HCT116 (cell line): Measurements from ENCODE around the gene EIF3J. TPM values are rescaled to one million over a fixed set of nuclear protein-coding genes. Genes with fewer than 3 reads are reported as not detected.

ENCODE experiments used
- ATAC-seq: fragments of 200-7000 bp; cut with Tn5 transposase; 2 replicates; pipeline ENCODE4 v1.9.1; 2020; ENCODE audit warnings: mild to moderate bottlenecking, moderate library complexity
- BruUV-seq: library from RNA; stranded (reverse); fragments of 400-500 nt; replicated peaks from 2 replicates; lab custom pipeline; 2021; lab: Mats Ljungman, UMichigan
- CTCF ChIA-PET: fragments of 300-600 bp; sonication (Branson Sonifier 250); formaldehyde crosslinking; loops from one replicate; lab custom pipeline; 2021; ENCODE audit warnings: antibody characterized with exemption; lab: Charles Lee
- POLR2A ChIA-PET: fragments of 300-600, 350-600 bp; sonication (Branson Sonifier 250); formaldehyde crosslinking; loops from one replicate; lab custom pipeline; 2021; ENCODE audit warnings: antibody characterized with exemption; lab: Charles Lee
- RAD21 ChIA-PET, 2 experiments: fragments of 300-600 bp; sonication (Branson Sonifier 250); formaldehyde crosslinking; loops; one replicate each; lab custom pipeline; 2023; ENCODE audit warnings: low total read pairs in 2 of 2; ENCODE audit not compliant: uncharacterized antibody in 2 of 2, unreplicated experiment in 2 of 2, low non-redundant PET in 1 of 2; lab: Charles Lee
- DNase-seq: peaks from one replicate; pipeline ENCODE4 v3.0.0-alpha.2; 2010; ENCODE audit warnings: low read depth, low spot score
- H2AFZ ChIP-seq: fragments of 200-600 bp; shearing (Covaris generic), sonication (generic); 2 replicates; pipeline ENCODE4 v1.6.1; 2017; ENCODE audit warnings: low read depth, mixed run types, mixed read lengths, antibody characterized with exemption, low read length; ENCODE audit not compliant: poor library complexity, severe bottlenecking
- H3K27ac ChIP-seq: 2 replicates; pipeline ENCODE4 v1.5.1; 2012; ENCODE audit warnings: low read depth, low read length
- H3K27me3 ChIP-seq: fragments of 200-600 bp; sonication (generic); 2 replicates; pipeline ENCODE4 v1.6.1; 2016; ENCODE audit warnings: mixed run types, low read length, mixed read lengths; ENCODE audit not compliant: insufficient read depth
- H3K36me3 ChIP-seq, 2 experiments: fragments of 200-500 bp in 1 of 2; fragments of 200-600 bp in 1 of 2; sonication (Bioruptor generic) in 1 of 2; sonication (generic) in 1 of 2; 2 replicates each; pipeline versions ENCODE4 v1.5.1 to v1.6.1; 2014 to 2016; ENCODE audit warnings: low read length in 2 of 2, inconsistent platforms in 1 of 2, mixed read lengths in 1 of 2, mixed run types in 1 of 2; ENCODE audit not compliant: insufficient read depth in 2 of 2, control insufficient read depth in 1 of 2
- H3K4me1 ChIP-seq, 2 experiments: fragments of 200-600 bp in 1 of 2; sonication (generic) in 1 of 2; 2 replicates each; pipeline versions ENCODE4 v1.5.1 to v1.6.1; 2012 to 2017; ENCODE audit warnings: low read length in 2 of 2, inconsistent platforms in 1 of 2, mild to moderate bottlenecking in 1 of 2, mixed read lengths in 1 of 2, mixed run types in 1 of 2, moderate library complexity in 1 of 2; ENCODE audit not compliant: insufficient read depth in 2 of 2, control insufficient read depth in 1 of 2
- H3K4me2 ChIP-seq: fragments of 200-600 bp; sonication (generic); 2 replicates; pipeline ENCODE4 v1.6.1; 2017; ENCODE audit warnings: mixed run types, low read length, mixed read lengths
- H3K4me3 ChIP-seq, 2 experiments: fragments of 200-600 bp in 1 of 2; sonication (generic) in 1 of 2; replicated peaks in 1 of 2; 2 replicates each; pipeline ENCODE4 v1.5.1; 2011 to 2016; ENCODE audit warnings: low read length in 2 of 2, control low read depth in 1 of 2, low read depth in 1 of 2, mild to moderate bottlenecking in 1 of 2, mixed read lengths in 1 of 2, mixed run types in 1 of 2
- H3K79me2 ChIP-seq: fragments of 200-600 bp; sonication (generic); 2 replicates; pipeline ENCODE4 v1.6.1; 2017; ENCODE audit warnings: mild to moderate bottlenecking, mixed run types, low read length, moderate library complexity, mixed read lengths; ENCODE audit not compliant: insufficient read depth
- H3K9ac ChIP-seq: fragments of 200-600 bp; sonication (generic); 2 replicates; pipeline ENCODE4 v1.6.1; 2016; ENCODE audit warnings: low read length, mixed read lengths
- H3K9me2 ChIP-seq: fragments of 200-600 bp; sonication (generic), shearing (Covaris generic); 2 replicates; pipeline ENCODE4 v1.6.1; 2017; ENCODE audit warnings: mixed run types, mild to moderate bottlenecking, moderate library complexity; ENCODE audit not compliant: insufficient read depth
- H3K9me3 ChIP-seq, 2 experiments: fragments of 200-500 bp in 1 of 2; fragments of 200-600 bp in 1 of 2; sonication (Bioruptor generic) in 1 of 2; sonication (generic) in 1 of 2; 2 replicates each; pipeline ENCODE4 v1.6.1; 2014 to 2017; ENCODE audit warnings: low read length in 2 of 2, mixed read lengths in 2 of 2, inconsistent platforms in 1 of 2, low read depth in 1 of 2, mild to moderate bottlenecking in 1 of 2, mixed run types in 1 of 2, moderate library complexity in 1 of 2; ENCODE audit not compliant: control insufficient read depth in 1 of 2, insufficient read depth in 1 of 2
- H4K20me1 ChIP-seq: fragments of 200-600 bp; sonication (generic), shearing (Covaris generic); 2 replicates; pipeline ENCODE4 v1.6.1; 2017; ENCODE audit warnings: mixed run types, mild to moderate bottlenecking, moderate library complexity; ENCODE audit not compliant: insufficient read depth
- CBX3 ChIP-seq: IDR thresholded peaks from 2 replicates; pipeline ENCODE4 v1.6.1; 2012; ENCODE audit warnings: low read depth
- ELF1 ChIP-seq: IDR thresholded peaks from 2 replicates; pipeline ENCODE4 v1.6.1; 2012; ENCODE audit warnings: low read depth, borderline replicate concordance
- EZH2phosphoT487 ChIP-seq: fragments of 200-600 bp; IDR thresholded peaks from 2 replicates; pipeline ENCODE4 v1.6.1; 2018; ENCODE audit warnings: antibody characterized with exemption, borderline replicate concordance
- FOSL1 ChIP-seq: IDR thresholded peaks from 2 replicates; pipeline ENCODE4 v1.6.1; 2012; ENCODE audit warnings: low read depth
- POLR2AphosphoS5 ChIP-seq: IDR thresholded peaks from 2 replicates; pipeline ENCODE4 v1.6.1; 2011; ENCODE audit warnings: mild to moderate bottlenecking, low read depth, low read length, moderate library complexity
- SP1 ChIP-seq: IDR thresholded peaks from 2 replicates; pipeline ENCODE4 v1.6.1; 2012; ENCODE audit warnings: low read depth
- TCF7L2 ChIP-seq: IDR thresholded peaks from 2 replicates; pipeline ENCODE4 v1.7.0; 2011; ENCODE audit warnings: borderline replicate concordance, inconsistent platforms; ENCODE audit not compliant: insufficient read depth, insufficient read length; ENCODE audit errors: extremely low read depth
- YY1 ChIP-seq: IDR thresholded peaks from 2 replicates; pipeline ENCODE4 v1.6.1; 2011; ENCODE audit warnings: low read length, low read depth, moderate library complexity, mild to moderate bottlenecking; ENCODE audit not compliant: insufficient replicate concordance; ENCODE audit errors: extremely low read depth
- ZFX ChIP-seq: fragments of 450-650 bp; IDR thresholded peaks from 2 replicates; pipeline ENCODE4 v1.6.1; 2017
- intact Hi-C: fragments of 100-400 bp; cut with micrococcal nuclease; formaldehyde crosslinking; loops from 2 replicates; pipeline ENCODE4 v1.10.0; 2022
- total RNA-seq: library from RNA; stranded (reverse); gene quantifications from one replicate; pipeline ENCODE4 v1.2.1, GENCODE V29; 2021; ENCODE audit not compliant: unreplicated experiment
- TF ChIP-seq, protein P1 (sequence below): IDR thresholded peaks from 2 replicates; pipeline ENCODE4 v1.6.1; 2011; ENCODE audit warnings: mild to moderate bottlenecking, low read length, moderate library complexity; ENCODE audit not compliant: insufficient replicate concordance; ENCODE audit errors: extremely low read depth
- TF ChIP-seq, protein P2 (sequence below): IDR thresholded peaks from 2 replicates; pipeline ENCODE4 v1.6.1; 2012

The EIF3J gene
- total RNA-seq, 1 experiment from 2014 or later = 68.6 TPM

DNA sequence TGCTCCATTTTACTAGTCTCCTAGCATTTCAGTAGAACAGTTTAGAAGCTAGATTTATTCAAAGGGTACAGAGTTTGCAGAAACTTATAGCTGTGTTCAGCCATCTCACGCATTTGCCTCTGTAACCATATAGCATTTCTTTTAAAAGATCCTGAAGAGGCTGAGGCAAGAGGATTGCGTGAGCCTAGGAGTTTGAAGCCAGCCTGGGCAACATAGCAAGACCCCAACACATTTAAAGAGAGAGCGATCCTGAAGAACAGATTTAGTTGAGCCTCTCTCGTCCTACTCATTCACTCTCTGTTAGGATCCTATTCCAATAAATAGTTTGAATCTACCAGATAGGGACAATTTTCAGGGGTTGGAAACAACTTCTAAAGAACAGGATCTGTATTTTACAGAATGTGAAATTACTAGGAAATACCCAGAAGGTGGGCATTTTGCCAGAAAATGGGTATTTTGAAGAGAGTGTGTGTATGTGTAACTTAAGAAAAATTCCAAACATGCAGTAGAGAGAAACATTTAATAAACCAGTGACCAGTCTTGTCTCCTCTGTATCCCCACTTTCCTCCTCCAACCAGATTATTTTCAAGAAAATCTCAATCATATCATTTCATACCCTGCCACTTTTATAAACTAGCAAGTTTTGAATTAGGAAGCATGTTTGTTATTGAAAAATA, 4.5 kb downstream of the EIF3J start:
- Histone ChIP-seq H3K9me3 (no peaks in the 10 kb centered on the region), H3K36me3 (peaks cover 6 to 38% of the 10 kb centered on the region in 2 experiments), H3K27me3 (no peaks in the 10 kb centered on the region), H3K9ac (peak overlapping the region; percentile 9; the same call in 1 of the 2 replicates), H3K27ac (no peak overlapping the region), H3K9me2 (no peaks in the 10 kb centered on the region), H3K79me2 (peaks cover 93% of the 10 kb centered on the region), H3K4me3 (no peak overlapping the region), H3K4me2 (no peak overlapping the region), H4K20me1 (peaks cover 51% of the 10 kb centered on the region; the same call in 1 of the 2 replicates), H2AFZ (no peak overlapping the region), H3K4me1 (peaks cover 4 to 21% of the 10 kb centered on the region in 2 experiments; a peak in 3 of 4 replicates)
- DNase-seq = no peak
- TF ChIP-seq ELF1 (no peak), ZFX (no peak), EZH2phosphoT487 (no peak), SP1 (no peak), CBX3 (no peak), TCF7L2 (no peak), POLR2AphosphoS5 (no peak), YY1 (no peak), FOSL1 (no peak)
- TF ChIP-seq, protein P1, sequence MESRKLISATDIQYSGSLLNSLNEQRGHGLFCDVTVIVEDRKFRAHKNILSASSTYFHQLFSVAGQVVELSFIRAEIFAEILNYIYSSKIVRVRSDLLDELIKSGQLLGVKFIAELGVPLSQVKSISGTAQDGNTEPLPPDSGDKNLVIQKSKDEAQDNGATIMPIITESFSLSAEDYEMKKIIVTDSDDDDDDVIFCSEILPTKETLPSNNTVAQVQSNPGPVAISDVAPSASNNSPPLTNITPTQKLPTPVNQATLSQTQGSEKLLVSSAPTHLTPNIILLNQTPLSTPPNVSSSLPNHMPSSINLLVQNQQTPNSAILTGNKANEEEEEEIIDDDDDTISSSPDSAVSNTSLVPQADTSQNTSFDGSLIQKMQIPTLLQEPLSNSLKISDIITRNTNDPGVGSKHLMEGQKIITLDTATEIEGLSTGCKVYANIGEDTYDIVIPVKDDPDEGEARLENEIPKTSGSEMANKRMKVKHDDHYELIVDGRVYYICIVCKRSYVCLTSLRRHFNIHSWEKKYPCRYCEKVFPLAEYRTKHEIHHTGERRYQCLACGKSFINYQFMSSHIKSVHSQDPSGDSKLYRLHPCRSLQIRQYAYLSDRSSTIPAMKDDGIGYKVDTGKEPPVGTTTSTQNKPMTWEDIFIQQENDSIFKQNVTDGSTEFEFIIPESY = no peak
- TF ChIP-seq, protein P2, sequence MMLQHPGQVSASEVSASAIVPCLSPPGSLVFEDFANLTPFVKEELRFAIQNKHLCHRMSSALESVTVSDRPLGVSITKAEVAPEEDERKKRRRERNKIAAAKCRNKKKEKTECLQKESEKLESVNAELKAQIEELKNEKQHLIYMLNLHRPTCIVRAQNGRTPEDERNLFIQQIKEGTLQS = no peak
- no TSS peak for BruUV-seq
- intact Hi-C loops = no loop called here
- ChIA-PET POLR2A (no interaction called here), CTCF (no interaction called here), RAD21 (no interaction called here)
- no peak for ATAC-seq
